Subcutaneous adipose tissue (tissue), 4 donors: ENCODE data around the gene GJD2. TPM values are rescaled to one million over a fixed set of nuclear protein-coding genes. Genes with fewer than 3 reads are reported as not detected.

Experiments used
- CTCF ChIP-seq: fragments of 450-650 bp; IDR thresholded peaks from one replicate; pipeline ENCODE4 v1.5.1; 2016; ENCODE audit warnings: low read depth, mild to moderate bottlenecking, control low read depth, antibody characterized with exemption, moderate library complexity
- total RNA-seq, 4 donors: library from RNA; depleted of rRNA; stranded (reverse); fragments of >200 nt; gene quantifications; one replicate each; pipeline ENCODE4 v1.1.0, GENCODE V29; 2016

GJD2 gene
- total RNA-seq, 4 donors from 2014 or later, result not detected

- TF ChIP-seq CTCF, result no peak
Observed at GRCh38 chr15:34759347-34759746, 4.5 kb upstream of the GJD2 start.

GRCh38 chr15:34757262-34757661 lies 2.5 kb upstream of the GJD2 start:
- no peak for TF ChIP-seq CTCF

- TF ChIP-seq CTCF, result no peak
Observed at GRCh38 chr15:34755419-34755773, 598 bp upstream of the GJD2 start.

GRCh38 chr15:34754171-34754601 lies 612 bp downstream of the GJD2 start:
- TF ChIP-seq CTCF, result no peak

- no peak for TF ChIP-seq CTCF
Observed at GRCh38 chr15:34753236-34753894, 1.4 kb downstream of the GJD2 start.

GRCh38 chr15:34749691-34750090 lies 5.1 kb downstream of the GJD2 start:
- TF ChIP-seq CTCF, result no peak

- no peak for TF ChIP-seq CTCF
Observed at GRCh38 chr15:34739346-34739745, 15.5 kb downstream of the GJD2 start.
